A673 (cell line): ENCODE data around the gene ALOXE3.

Experiments
- EZH2 ChIP-seq: fragments of 200-600 bp; sonication (generic); IDR thresholded peaks from 2 replicates; pipeline ENCODE4 v1.6.1; 2017; ENCODE audit warnings: borderline replicate concordance, low read depth, mild to moderate bottlenecking, mixed read lengths, antibody characterized with exemption, low read length; ENCODE audit not compliant: poor library complexity, severe bottlenecking
- TF ChIP-seq, protein P1 (sequence below): fragments of 300-800, 200-600 bp; sonication (generic); conservative IDR thresholded peaks from 2 replicates; pipeline ENCODE4 v1.5.1; 2017; ENCODE audit warnings: low read depth, mild to moderate bottlenecking, antibody characterized with exemption, low read length, moderate library complexity, mixed read lengths

DNA sequence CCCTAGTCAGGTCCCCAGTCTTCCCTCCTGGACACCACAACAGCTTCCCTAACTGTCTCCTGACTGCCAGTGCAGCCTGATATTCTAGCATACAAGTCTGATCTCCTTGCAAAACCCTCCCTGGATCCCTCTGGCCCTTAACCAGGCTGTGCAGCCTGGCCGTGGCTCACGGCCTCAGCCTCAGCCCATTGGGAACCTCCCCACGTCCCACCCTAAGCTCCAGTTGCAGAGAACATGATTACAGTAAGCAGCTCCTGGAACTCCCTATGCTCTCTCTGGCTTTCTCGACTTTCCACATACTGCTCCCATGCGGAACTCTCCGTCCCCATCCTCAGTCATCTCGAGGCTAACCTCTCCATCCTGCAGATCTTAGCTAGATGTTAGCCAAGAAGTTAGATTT, 43.8 kb downstream of the ALOXE3 start:
- TF ChIP-seq EZH2: no peak
- TF ChIP-seq, protein P1, sequence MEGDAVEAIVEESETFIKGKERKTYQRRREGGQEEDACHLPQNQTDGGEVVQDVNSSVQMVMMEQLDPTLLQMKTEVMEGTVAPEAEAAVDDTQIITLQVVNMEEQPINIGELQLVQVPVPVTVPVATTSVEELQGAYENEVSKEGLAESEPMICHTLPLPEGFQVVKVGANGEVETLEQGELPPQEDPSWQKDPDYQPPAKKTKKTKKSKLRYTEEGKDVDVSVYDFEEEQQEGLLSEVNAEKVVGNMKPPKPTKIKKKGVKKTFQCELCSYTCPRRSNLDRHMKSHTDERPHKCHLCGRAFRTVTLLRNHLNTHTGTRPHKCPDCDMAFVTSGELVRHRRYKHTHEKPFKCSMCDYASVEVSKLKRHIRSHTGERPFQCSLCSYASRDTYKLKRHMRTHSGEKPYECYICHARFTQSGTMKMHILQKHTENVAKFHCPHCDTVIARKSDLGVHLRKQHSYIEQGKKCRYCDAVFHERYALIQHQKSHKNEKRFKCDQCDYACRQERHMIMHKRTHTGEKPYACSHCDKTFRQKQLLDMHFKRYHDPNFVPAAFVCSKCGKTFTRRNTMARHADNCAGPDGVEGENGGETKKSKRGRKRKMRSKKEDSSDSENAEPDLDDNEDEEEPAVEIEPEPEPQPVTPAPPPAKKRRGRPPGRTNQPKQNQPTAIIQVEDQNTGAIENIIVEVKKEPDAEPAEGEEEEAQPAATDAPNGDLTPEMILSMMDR: no peak
